ENCODE measurements around the gene CLNK. TPM values are rescaled to one million over a fixed set of nuclear protein-coding genes. Genes with fewer than 3 reads are reported as not detected.

CLNK gene
- total RNA-seq, 1 donor from 2014 or later = not detected

DNA sequence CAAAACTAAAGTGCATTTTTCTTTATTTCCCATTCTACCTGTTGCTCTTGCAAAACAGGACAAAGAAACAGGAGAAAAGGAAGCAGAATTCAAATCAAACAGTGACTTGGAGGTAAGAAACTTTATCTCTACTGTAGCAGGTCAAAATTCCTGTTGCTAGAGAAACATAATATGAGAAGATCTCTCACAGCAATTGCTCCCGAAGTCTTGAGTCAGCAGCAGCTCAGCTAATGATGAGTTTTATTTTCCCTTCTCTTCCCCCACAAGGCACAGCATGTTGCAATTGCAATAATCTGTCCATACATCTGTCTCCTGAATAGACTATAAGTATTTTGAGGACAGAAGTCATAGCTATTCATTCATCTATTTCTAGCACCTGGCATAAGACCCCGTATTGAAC, 112.7 kb downstream of the CLNK start:
- no peaks in the 10 kb centered on the region for H3K36me3 Mint-ChIP-seq (ENCODE audit: low read depth)
- no peak for DNase-seq (ENCODE audit: low spot score)
- H3K4me1 Mint-ChIP-seq (ENCODE audit: low read depth) = no peaks in the 10 kb centered on the region
- no peak overlapping the region for H3K27ac Mint-ChIP-seq (ENCODE audit: unreplicated experiment)
- H3K4me3 Mint-ChIP-seq (ENCODE audit: unreplicated experiment) = no peak overlapping the region
- TF ChIP-seq, protein P1, sequence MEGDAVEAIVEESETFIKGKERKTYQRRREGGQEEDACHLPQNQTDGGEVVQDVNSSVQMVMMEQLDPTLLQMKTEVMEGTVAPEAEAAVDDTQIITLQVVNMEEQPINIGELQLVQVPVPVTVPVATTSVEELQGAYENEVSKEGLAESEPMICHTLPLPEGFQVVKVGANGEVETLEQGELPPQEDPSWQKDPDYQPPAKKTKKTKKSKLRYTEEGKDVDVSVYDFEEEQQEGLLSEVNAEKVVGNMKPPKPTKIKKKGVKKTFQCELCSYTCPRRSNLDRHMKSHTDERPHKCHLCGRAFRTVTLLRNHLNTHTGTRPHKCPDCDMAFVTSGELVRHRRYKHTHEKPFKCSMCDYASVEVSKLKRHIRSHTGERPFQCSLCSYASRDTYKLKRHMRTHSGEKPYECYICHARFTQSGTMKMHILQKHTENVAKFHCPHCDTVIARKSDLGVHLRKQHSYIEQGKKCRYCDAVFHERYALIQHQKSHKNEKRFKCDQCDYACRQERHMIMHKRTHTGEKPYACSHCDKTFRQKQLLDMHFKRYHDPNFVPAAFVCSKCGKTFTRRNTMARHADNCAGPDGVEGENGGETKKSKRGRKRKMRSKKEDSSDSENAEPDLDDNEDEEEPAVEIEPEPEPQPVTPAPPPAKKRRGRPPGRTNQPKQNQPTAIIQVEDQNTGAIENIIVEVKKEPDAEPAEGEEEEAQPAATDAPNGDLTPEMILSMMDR (IDR thresholded peaks at IDR 0.05) = no peak
- peaks cover 6% of the 10 kb centered on the region for H3K9me3 Mint-ChIP-seq (ENCODE audit: low read depth)
- peaks cover 45% of the 10 kb centered on the region for H3K27me3 Mint-ChIP-seq (ENCODE audit: low read depth)

DNA sequence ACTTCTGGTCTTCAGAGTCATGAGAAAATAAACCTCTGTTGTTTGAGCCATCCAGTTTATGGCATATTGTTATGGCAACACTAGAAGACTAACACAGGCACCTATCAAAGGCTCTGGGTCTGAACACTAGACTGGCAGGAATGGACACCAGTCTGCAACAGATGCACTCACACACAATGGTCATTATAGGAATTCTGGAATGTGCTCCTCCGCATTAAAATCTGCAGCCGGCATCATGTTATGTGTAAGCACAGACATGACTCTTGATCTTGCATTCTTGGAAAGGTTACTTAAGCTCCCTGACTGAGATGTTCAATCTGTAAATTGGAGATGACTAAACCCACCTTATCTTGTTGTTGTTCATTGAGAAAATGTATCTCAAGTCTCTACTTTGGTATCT, 115.1 kb downstream of the CLNK start:
- Mint-ChIP-seq H3K4me3 (ENCODE audit: unreplicated experiment) (no peak overlapping the region), H3K27ac (ENCODE audit: unreplicated experiment) (no peak overlapping the region), H3K27me3 (ENCODE audit: low read depth) (peaks cover 31% of the 10 kb centered on the region), H3K9me3 (ENCODE audit: low read depth) (peaks cover 6% of the 10 kb centered on the region), H3K4me1 (ENCODE audit: low read depth) (no peaks in the 10 kb centered on the region), H3K36me3 (ENCODE audit: low read depth) (no peaks in the 10 kb centered on the region)
- no peak for DNase-seq (ENCODE audit: low spot score)
- TF ChIP-seq, protein P1 (IDR thresholded peaks at IDR 0.05) = no peak

DNA sequence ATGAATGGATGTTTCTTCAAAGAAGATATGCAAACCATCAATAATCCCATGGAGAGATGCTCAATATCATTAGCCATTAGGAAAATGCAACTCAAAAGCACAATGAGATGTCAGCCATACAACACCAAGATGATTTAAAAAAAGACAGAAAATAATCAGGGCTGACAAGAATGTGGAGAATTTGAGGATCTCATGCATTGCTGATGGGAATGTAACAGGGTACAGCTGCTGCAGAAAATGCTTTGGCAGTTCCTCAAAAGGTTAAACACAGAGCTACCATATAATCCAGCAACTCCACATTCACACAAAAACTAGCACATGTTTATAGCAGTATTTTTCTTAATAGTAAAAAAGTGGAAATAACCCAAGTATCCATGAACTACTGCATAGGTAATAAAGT, 116.8 kb downstream of the CLNK start:
- TF ChIP-seq, protein P1 (IDR thresholded peaks at IDR 0.05) = no peak
- no peaks in the 10 kb centered on the region for H3K4me1 Mint-ChIP-seq (ENCODE audit: low read depth)
- H3K4me3 Mint-ChIP-seq (ENCODE audit: unreplicated experiment) = no peak overlapping the region
- peaks cover 6% of the 10 kb centered on the region for H3K9me3 Mint-ChIP-seq (ENCODE audit: low read depth)
- no peak for DNase-seq (ENCODE audit: low spot score)
- H3K27ac Mint-ChIP-seq (ENCODE audit: unreplicated experiment) = no peak overlapping the region
- H3K27me3 Mint-ChIP-seq (ENCODE audit: low read depth) = peaks cover 23% of the 10 kb centered on the region
- no peaks in the 10 kb centered on the region for H3K36me3 Mint-ChIP-seq (ENCODE audit: low read depth)

DNA sequence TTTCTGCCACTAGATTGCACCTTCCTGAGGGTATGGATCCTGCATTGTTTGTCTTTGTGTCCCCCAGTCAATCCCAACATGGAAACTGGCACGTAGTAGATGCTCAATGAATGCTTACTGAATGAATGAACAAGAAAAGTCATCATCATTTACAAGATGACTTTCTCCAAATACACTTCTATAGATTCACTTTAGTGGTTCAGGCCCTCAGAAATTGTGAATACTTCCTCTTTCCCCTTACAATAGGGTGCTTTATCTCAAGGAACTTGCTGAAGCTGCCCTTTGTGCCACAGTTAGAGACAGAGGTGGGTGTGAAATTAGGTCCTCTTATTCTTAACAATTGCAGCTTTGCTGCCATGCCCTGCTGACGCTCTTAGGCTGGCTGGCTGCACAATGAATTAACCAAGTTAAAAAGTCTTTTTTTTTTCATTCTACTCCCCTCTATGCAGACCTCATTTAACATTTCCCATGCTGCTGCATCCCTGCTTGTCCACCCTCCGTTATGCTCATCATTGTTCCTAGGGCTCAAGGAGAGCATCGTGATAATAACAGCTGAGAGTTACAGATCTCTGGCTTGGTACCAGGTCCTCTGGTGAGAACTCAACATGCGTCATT, 119.3 kb downstream of the CLNK start:
- Mint-ChIP-seq H3K9me3 (ENCODE audit: low read depth) (peaks cover 6% of the 10 kb centered on the region), H3K36me3 (ENCODE audit: low read depth) (no peaks in the 10 kb centered on the region), H3K27me3 (ENCODE audit: low read depth) (peaks cover 31% of the 10 kb centered on the region), H3K27ac (ENCODE audit: unreplicated experiment) (no peak overlapping the region), H3K4me3 (ENCODE audit: unreplicated experiment) (no peak overlapping the region), H3K4me1 (ENCODE audit: low read depth) (no peaks in the 10 kb centered on the region)
- TF ChIP-seq, protein P1 (IDR thresholded peaks at IDR 0.05) = no peak
- no peak for DNase-seq (ENCODE audit: low spot score)

DNA sequence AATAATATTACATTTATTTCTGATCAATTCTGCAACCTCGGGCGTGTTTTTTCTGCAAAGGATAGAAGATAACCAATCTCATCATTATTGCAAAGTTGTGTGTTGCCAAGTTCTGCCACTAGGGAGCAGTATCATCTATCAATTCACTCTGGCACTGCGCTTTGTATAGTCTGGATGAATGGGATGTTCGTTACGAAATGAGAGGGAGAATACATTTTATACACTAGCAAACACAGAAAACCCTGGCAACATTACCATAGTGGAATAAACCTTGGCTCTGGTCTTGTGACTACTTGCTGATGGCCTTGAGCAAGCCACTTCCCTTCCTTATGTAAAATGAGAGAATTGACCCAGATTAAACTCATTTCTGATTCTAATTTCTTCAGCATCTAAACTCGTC, 129.9 kb downstream of the CLNK start:
- TF ChIP-seq, protein P1 (IDR thresholded peaks at IDR 0.05) = peak; percentile 94
- no peak for DNase-seq (ENCODE audit: low spot score)
- H3K9me3 Mint-ChIP-seq (ENCODE audit: low read depth) = no peaks in the 10 kb centered on the region
- peaks cover 29% of the 10 kb centered on the region for H3K27me3 Mint-ChIP-seq (ENCODE audit: low read depth)
- H3K27ac Mint-ChIP-seq (ENCODE audit: unreplicated experiment) = no peak overlapping the region
- no peaks in the 10 kb centered on the region for H3K4me1 Mint-ChIP-seq (ENCODE audit: low read depth)
- no peaks in the 10 kb centered on the region for H3K36me3 Mint-ChIP-seq (ENCODE audit: low read depth)
- H3K4me3 Mint-ChIP-seq (ENCODE audit: unreplicated experiment) = no peak overlapping the region
